Osteoblast (primary cell): Measurements from ENCODE around the gene XRCC1. TPM values are rescaled to one million over a fixed set of nuclear protein-coding genes. Genes with fewer than 3 reads are reported as not detected.

Source experiments
- DNase-seq: peaks from one replicate; pipeline ENCODE4 v3.0.0; 2011; ENCODE audit warnings: low spot score, mixed read lengths; ENCODE audit not compliant: insufficient read length; ENCODE audit errors: missing footprints
- H2AFZ ChIP-seq: 2 replicates; pipeline ENCODE4 v1.6.0; 2011; ENCODE audit warnings: mild to moderate bottlenecking, low read length
- H3K27ac ChIP-seq: 2 replicates; pipeline ENCODE4 v1.5.1; 2011; ENCODE audit warnings: mild to moderate bottlenecking, low read depth, low read length, moderate library complexity
- H3K27me3 ChIP-seq: 2 replicates; pipeline ENCODE4 v1.6.0; 2012; ENCODE audit warnings: mild to moderate bottlenecking, control low read depth, inconsistent platforms, low read length, moderate library complexity; ENCODE audit not compliant: insufficient read depth
- H3K36me3 ChIP-seq: 2 replicates; pipeline ENCODE4 v1.5.1; 2011; ENCODE audit warnings: mild to moderate bottlenecking, low read length, control low read depth, moderate library complexity; ENCODE audit not compliant: insufficient read depth
- H3K4me1 ChIP-seq: 2 replicates; pipeline ENCODE4 v1.5.1; 2011; ENCODE audit warnings: mild to moderate bottlenecking, low read length, control low read depth, moderate library complexity; ENCODE audit not compliant: insufficient read depth
- H3K4me2 ChIP-seq: 2 replicates; pipeline ENCODE4 v1.6.0; 2011; ENCODE audit warnings: mild to moderate bottlenecking, low read length; ENCODE audit not compliant: insufficient read depth
- H3K4me3 ChIP-seq: fragments of 200-600 bp; sonication (generic); 3 replicates; pipeline ENCODE4 v1.5.1; 2012; ENCODE audit warnings: mild to moderate bottlenecking, low read length, inconsistent platforms; ENCODE audit not compliant: insufficient read depth
- H3K79me2 ChIP-seq: 2 replicates; pipeline ENCODE4 v1.6.0; 2012; ENCODE audit warnings: mild to moderate bottlenecking, low read length, control low read depth, inconsistent platforms; ENCODE audit not compliant: insufficient read depth
- H3K9me3 ChIP-seq: 2 replicates; pipeline ENCODE4 v1.5.1; 2011; ENCODE audit warnings: low read depth, low read length, control low read depth
- H4K20me1 ChIP-seq: 2 replicates; pipeline ENCODE4 v1.6.0; 2012; ENCODE audit warnings: mild to moderate bottlenecking, low read length, control low read depth; ENCODE audit not compliant: insufficient read depth
- CTCF ChIP-seq: IDR thresholded peaks from 2 replicates; pipeline ENCODE4 v1.5.1; 2011; ENCODE audit warnings: mild to moderate bottlenecking, low read depth, low read length, moderate library complexity; ENCODE audit errors: extremely low read depth
- total RNA-seq: library from RNA; depleted of rRNA; stranded (reverse); fragments of >200 nt; gene quantifications from 2 replicates; pipeline ENCODE4 v1.2.3, GENCODE V29; 2012

XRCC1 gene
- total RNA-seq, 1 donor: 21.4 TPM

- DNase-seq: peak; percentile 13
- H4K20me1 ChIP-seq: peaks cover 28% of the 10 kb centered on the region
- H3K27ac ChIP-seq: peak overlapping the region; percentile 99
- H3K9me3 ChIP-seq: no peaks in the 10 kb centered on the region
- peaks cover 48% of the 10 kb centered on the region for H3K36me3 ChIP-seq
- no peak for TF ChIP-seq CTCF
- peak overlapping the region; percentile 96 for H3K4me2 ChIP-seq
- H2AFZ ChIP-seq: no peak overlapping the region
- H3K27me3 ChIP-seq: no peaks in the 10 kb centered on the region
- H3K79me2 ChIP-seq: peaks cover 83% of the 10 kb centered on the region
- H3K4me3 ChIP-seq: peak overlapping the region; percentile 85
- peaks cover 26% of the 10 kb centered on the region for H3K4me1 ChIP-seq
These were observed 18.9 kb upstream of the XRCC1 start for GRCh38 chr19:43594081-43594697.

- H3K9me3 ChIP-seq: no peaks in the 10 kb centered on the region
- peaks cover 73% of the 10 kb centered on the region for H3K79me2 ChIP-seq
- no peaks in the 10 kb centered on the region for H3K27me3 ChIP-seq
- peaks cover 47% of the 10 kb centered on the region for H3K36me3 ChIP-seq
- H3K4me2 ChIP-seq: no peak overlapping the region
- H4K20me1 ChIP-seq: peaks cover 28% of the 10 kb centered on the region
- TF ChIP-seq CTCF: no peak
- peak; percentile 4 for DNase-seq
- no peak overlapping the region for H3K27ac ChIP-seq
- no peak overlapping the region for H3K4me3 ChIP-seq
- no peak overlapping the region for H2AFZ ChIP-seq
- peaks cover 24% of the 10 kb centered on the region for H3K4me1 ChIP-seq
These were observed 17.5 kb upstream of the XRCC1 start for GRCh38 chr19:43592800-43593350.

- no peak for TF ChIP-seq CTCF
- H4K20me1 ChIP-seq: peaks cover 28% of the 10 kb centered on the region
- no peaks in the 10 kb centered on the region for H3K27me3 ChIP-seq
- H3K36me3 ChIP-seq: peaks cover 47% of the 10 kb centered on the region
- H3K9me3 ChIP-seq: no peaks in the 10 kb centered on the region
- peaks cover 66% of the 10 kb centered on the region for H3K79me2 ChIP-seq
- H3K4me1 ChIP-seq: peaks cover 16% of the 10 kb centered on the region
- H3K4me3 ChIP-seq: no peak overlapping the region
- peak; percentile 36 for DNase-seq
- H3K27ac ChIP-seq: no peak overlapping the region
- no peak overlapping the region for H3K4me2 ChIP-seq
- no peak overlapping the region for H2AFZ ChIP-seq
These were observed 16.8 kb upstream of the XRCC1 start for GRCh38 chr19:43591904-43592772.

GRCh38 chr19:43589678-43590077 lies 14.4 kb upstream of the XRCC1 start:
- DNase-seq: no peak
- H3K27ac ChIP-seq: no peak overlapping the region
- TF ChIP-seq CTCF: no peak
- no peak overlapping the region for H3K4me2 ChIP-seq
- peaks cover 59% of the 10 kb centered on the region for H3K79me2 ChIP-seq
- no peaks in the 10 kb centered on the region for H3K9me3 ChIP-seq
- peaks cover 29% of the 10 kb centered on the region for H4K20me1 ChIP-seq
- no peak overlapping the region for H2AFZ ChIP-seq
- peaks cover 53% of the 10 kb centered on the region for H3K36me3 ChIP-seq
- H3K4me1 ChIP-seq: peaks cover 11% of the 10 kb centered on the region
- H3K4me3 ChIP-seq: no peak overlapping the region
- H3K27me3 ChIP-seq: no peaks in the 10 kb centered on the region
